AG09309 (cell line): ENCODE measurements around the gene RNASE9.

Experiments used
- DNase-seq: peaks from one replicate; pipeline ENCODE4 v3.0.0-alpha.2; 2010; ENCODE audit warnings: low read depth
- H3K4me3 ChIP-seq: 2 replicates; pipeline ENCODE4 v1.5.1; 2011; ENCODE audit warnings: mild to moderate bottlenecking, low read depth, low read length, moderate library complexity; ENCODE audit not compliant: control insufficient read depth
- TF ChIP-seq, protein P1 (sequence below): IDR thresholded peaks from 2 replicates; pipeline ENCODE4 v1.5.1; 2011; ENCODE audit warnings: mild to moderate bottlenecking, low read depth, low read length, inconsistent platforms; ENCODE audit not compliant: insufficient read depth, control insufficient read depth; ENCODE audit errors: missing control alignments

The RNASE9 gene

GRCh38 chr14:20559461-20559904 lies 1.4 kb downstream of the RNASE9 start:
- DNase-seq = no peak
- no peak overlapping the region for H3K4me3 ChIP-seq
- TF ChIP-seq, protein P1, sequence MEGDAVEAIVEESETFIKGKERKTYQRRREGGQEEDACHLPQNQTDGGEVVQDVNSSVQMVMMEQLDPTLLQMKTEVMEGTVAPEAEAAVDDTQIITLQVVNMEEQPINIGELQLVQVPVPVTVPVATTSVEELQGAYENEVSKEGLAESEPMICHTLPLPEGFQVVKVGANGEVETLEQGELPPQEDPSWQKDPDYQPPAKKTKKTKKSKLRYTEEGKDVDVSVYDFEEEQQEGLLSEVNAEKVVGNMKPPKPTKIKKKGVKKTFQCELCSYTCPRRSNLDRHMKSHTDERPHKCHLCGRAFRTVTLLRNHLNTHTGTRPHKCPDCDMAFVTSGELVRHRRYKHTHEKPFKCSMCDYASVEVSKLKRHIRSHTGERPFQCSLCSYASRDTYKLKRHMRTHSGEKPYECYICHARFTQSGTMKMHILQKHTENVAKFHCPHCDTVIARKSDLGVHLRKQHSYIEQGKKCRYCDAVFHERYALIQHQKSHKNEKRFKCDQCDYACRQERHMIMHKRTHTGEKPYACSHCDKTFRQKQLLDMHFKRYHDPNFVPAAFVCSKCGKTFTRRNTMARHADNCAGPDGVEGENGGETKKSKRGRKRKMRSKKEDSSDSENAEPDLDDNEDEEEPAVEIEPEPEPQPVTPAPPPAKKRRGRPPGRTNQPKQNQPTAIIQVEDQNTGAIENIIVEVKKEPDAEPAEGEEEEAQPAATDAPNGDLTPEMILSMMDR = no peak

DNA sequence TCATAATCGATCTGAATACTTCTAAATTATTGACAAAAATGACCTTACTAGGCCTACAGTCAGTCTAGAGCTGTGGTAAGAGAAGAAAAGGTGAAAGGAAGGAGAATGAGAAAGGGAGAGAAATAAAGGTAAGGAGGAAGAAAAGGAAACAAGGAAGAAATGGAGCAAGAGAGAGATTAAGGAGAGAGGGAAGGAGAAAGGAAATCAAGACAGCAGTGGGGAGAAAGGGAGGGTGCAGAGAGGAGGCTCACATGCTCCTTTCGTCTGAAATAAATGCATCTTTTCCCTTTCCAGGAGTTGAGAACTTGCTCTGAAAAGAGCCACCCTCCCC lies 3.7 kb downstream of the RNASE9 start:
- TF ChIP-seq, protein P1 = no peak
- H3K4me3 ChIP-seq = no peak overlapping the region
- no peak for DNase-seq

GRCh38 chr14:20556500-20557211 lies 4.2 kb downstream of the RNASE9 start:
- no peak for DNase-seq
- TF ChIP-seq, protein P1 = no peak
- no peak overlapping the region for H3K4me3 ChIP-seq

DNA sequence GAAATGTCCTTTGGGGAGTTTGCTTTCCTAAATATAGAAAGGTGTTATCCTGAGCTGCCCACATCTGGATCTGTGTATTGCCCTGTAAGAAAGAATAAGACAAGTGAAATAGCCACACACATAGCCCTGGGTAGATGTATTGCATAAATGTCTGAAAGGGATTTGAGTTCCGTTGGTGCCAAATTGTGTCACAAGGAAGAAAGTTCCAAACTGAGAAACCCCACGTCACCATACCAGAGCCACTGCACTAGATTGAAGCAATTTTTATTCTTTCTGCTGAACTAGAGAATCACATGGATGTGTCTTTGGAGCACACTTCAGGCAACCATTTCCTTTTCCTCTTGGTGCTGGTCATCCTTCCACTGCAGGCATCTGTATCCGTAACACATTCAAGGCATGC lies 5.0 kb downstream of the RNASE9 start:
- DNase-seq = no peak
- TF ChIP-seq, protein P1 = no peak
- no peak overlapping the region for H3K4me3 ChIP-seq

DNA sequence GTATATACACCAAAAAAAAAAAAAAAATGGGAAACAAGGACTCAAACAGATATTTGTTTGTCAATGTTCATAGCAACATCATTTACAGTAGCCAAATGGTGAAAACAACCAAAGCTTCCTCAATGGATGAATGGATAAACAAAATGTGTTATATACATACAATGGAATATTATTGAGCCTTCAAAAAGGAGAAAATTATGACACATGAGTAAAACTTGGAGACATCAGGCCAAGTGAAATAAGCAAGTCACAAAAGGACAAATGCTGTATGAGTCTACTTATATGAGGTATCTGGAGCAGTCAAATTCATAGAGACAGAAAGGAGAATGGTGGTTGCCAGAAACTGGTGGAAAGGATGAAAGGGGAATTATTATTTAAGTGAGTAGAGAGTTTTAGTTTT lies 7.8 kb downstream of the RNASE9 start:
- H3K4me3 ChIP-seq = no peak overlapping the region
- TF ChIP-seq, protein P1 = no peak
- no peak for DNase-seq

- no peak overlapping the region for H3K4me3 ChIP-seq
- TF ChIP-seq, protein P1 = no peak
- no peak for DNase-seq
These were observed 9.2 kb downstream of the RNASE9 start for GRCh38 chr14:20551606-20552005.
